ENCODE data around the gene ZNF546. TPM values are rescaled to one million over a fixed set of nuclear protein-coding genes. Genes with fewer than 3 reads are reported as not detected.
A peak's percentile ranks its signal among the peaks of the same experiment; 100 is the strongest.

The ZNF546 gene
- polyA plus RNA-seq, 1 experiment, result 2.4 TPM

- no peak for DNase-seq (ENCODE audit: low read depth, low spot score)
- H3K27me3 ChIP-seq (ENCODE audit: control insufficient read depth, insufficient read depth, low read length), result no peaks in the 10 kb centered on the region
- H3K4me3 ChIP-seq (ENCODE audit: low read depth, low read length), result no peak overlapping the region
- POLR2A ChIA-PET, result no interaction called here
- CTCF ChIA-PET, result no interaction called here
- H3K9me3 ChIP-seq (ENCODE audit: control insufficient read depth, insufficient read depth, low read length), result no peaks in the 10 kb centered on the region; the same call in 1 of the 2 replicates
- H3K27ac ChIP-seq (ENCODE audit: low read depth, low read length), result no peak overlapping the region
- TF ChIP-seq, protein P1, sequence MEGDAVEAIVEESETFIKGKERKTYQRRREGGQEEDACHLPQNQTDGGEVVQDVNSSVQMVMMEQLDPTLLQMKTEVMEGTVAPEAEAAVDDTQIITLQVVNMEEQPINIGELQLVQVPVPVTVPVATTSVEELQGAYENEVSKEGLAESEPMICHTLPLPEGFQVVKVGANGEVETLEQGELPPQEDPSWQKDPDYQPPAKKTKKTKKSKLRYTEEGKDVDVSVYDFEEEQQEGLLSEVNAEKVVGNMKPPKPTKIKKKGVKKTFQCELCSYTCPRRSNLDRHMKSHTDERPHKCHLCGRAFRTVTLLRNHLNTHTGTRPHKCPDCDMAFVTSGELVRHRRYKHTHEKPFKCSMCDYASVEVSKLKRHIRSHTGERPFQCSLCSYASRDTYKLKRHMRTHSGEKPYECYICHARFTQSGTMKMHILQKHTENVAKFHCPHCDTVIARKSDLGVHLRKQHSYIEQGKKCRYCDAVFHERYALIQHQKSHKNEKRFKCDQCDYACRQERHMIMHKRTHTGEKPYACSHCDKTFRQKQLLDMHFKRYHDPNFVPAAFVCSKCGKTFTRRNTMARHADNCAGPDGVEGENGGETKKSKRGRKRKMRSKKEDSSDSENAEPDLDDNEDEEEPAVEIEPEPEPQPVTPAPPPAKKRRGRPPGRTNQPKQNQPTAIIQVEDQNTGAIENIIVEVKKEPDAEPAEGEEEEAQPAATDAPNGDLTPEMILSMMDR (IDR thresholded peaks at IDR 0.05; ENCODE audit: low read depth, low read length), result no peak
Measured at GRCh38 chr19:39994361-39994760, 2.5 kb upstream of the ZNF546 start.

GRCh38 chr19:39995794-39996193 lies 1.1 kb upstream of the ZNF546 start:
- TF ChIP-seq, protein P1 (IDR thresholded peaks at IDR 0.05; ENCODE audit: low read depth, low read length), result no peak
- Histone ChIP-seq H3K27me3 (ENCODE audit: control insufficient read depth, insufficient read depth, low read length) (no peaks in the 10 kb centered on the region), H3K4me3 (ENCODE audit: low read depth, low read length) (peak overlapping the region; percentile 91), H3K27ac (ENCODE audit: low read depth, low read length) (no peak overlapping the region), H3K9me3 (ENCODE audit: control insufficient read depth, insufficient read depth, low read length) (no peaks in the 10 kb centered on the region; the same call in 1 of the 2 replicates)
- POLR2A ChIA-PET, result interaction anchor here (0.6 kb wide), 1 partner anchor 462 kb away, joined by 3 read pairs; no protein-coding TSS in a partner anchor
- CTCF ChIA-PET, result interaction anchor here (1.6 to 2.0 kb wide), 2 partner anchors 25 to 152 kb away, joined by 4 to 9 read pairs; partner anchors contain the start of gene PSMC4
- no peak for DNase-seq (ENCODE audit: low read depth, low spot score)

DNA sequence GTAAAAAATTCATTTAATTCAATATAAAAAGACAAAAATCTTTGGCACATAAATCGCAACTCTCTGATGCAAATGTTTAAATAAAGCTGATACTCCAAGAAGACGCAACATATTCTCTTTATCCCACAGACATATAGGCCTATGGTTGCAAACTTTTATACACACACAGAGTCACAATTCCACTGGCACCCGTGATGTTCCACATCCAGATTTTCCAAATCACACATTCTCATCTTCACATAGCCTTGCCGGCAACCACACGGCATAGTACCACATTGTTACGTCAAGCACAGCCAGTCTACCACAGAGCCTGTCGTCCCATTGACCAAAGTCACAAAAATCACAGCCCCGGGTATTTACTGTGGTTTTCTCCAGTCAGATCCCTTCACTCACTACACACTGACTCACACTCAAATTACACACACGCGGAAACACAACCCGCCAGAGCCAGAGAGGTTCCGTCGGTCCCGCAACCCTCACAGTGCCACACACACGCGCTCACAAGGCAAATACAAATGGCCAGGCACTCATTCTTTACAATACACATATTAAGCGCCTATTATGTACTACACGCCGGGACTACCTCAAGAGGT lies 546 bp upstream of the ZNF546 start:
- Histone ChIP-seq H3K27ac (ENCODE audit: low read depth, low read length) (peak overlapping the region; percentile 93), H3K4me3 (ENCODE audit: low read depth, low read length) (peak overlapping the region; percentile 91), H3K27me3 (ENCODE audit: control insufficient read depth, insufficient read depth, low read length) (no peaks in the 10 kb centered on the region), H3K9me3 (ENCODE audit: control insufficient read depth, insufficient read depth, low read length) (no peaks in the 10 kb centered on the region; the same call in 1 of the 2 replicates)
- POLR2A ChIA-PET, result interaction anchor here (1.0 kb wide), 1 partner anchor 26 kb away, joined by 8 read pairs; the partner anchor contains the start of gene PSMC4
- TF ChIP-seq, protein P1 (IDR thresholded peaks at IDR 0.05; ENCODE audit: low read depth, low read length), result no peak
- peak; percentile 3 for DNase-seq (ENCODE audit: low read depth, low spot score)
- CTCF ChIA-PET, result interaction anchor here (1.6 to 2.0 kb wide), 2 partner anchors 26 to 153 kb away, joined by 4 to 9 read pairs; partner anchors contain the start of gene PSMC4

DNA sequence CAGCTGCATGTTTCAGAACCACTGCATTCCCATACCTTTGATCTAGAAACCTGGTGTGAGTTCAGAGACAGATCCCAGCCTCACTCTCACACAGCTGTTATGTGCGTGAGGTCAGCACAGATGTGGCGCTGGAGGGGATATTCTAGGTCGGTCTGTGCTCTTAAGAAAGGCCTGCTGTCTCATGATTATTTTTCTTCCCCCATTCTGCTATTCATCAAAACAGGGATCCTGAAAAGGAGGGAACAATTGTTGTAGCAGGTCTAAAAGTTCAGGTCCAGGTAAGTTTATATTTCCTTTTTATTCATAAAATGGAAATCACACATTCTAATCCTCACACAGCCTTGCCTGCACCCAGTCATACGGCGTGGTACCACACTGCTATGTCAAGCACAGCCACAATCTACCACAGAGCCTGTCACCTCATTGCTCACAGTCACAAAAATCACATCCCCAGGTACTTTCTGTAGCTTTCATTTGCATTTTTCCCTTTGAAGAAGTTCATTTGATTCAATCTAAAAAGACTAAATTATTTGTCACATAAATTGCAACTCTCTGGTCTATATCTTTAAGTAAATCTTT lies 867 bp downstream of the ZNF546 start:
- CTCF ChIA-PET, result interaction anchor here (2.0 kb wide), 1 partner anchor 27 kb away, joined by 9 read pairs; the partner anchor contains the start of gene PSMC4
- Histone ChIP-seq H3K9me3 (ENCODE audit: control insufficient read depth, insufficient read depth, low read length) (no peaks in the 10 kb centered on the region; the same call in 1 of the 2 replicates), H3K4me3 (ENCODE audit: low read depth, low read length) (peak overlapping the region; percentile 91), H3K27me3 (ENCODE audit: control insufficient read depth, insufficient read depth, low read length) (no peaks in the 10 kb centered on the region), H3K27ac (ENCODE audit: low read depth, low read length) (peak overlapping the region; percentile 93)
- POLR2A ChIA-PET, result interaction anchor here (0.6 kb wide), 1 partner anchor 367 kb away, joined by 3 read pairs; no protein-coding TSS in a partner anchor
- no peak for DNase-seq (ENCODE audit: low read depth, low spot score)
- TF ChIP-seq, protein P1 (IDR thresholded peaks at IDR 0.05; ENCODE audit: low read depth, low read length), result no peak

DNA sequence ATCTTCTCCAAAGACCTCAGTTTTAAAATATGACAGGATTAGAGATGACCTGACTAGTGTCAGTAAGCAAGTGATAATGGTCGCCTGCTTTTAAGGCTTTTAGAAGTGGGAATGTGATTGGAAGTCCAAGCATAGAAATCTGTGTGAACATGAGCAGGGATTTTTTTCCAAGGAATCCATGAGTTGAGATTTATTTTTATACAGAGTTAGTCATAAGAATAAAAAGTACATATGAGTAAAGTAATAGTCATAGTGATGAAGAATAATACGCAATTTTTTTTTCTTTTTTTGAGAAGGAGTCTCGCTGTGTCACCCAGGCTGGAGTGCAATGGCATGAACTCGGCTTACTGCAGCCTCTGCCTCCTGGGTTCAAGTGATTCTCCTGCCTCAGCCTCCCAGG lies 1.6 kb downstream of the ZNF546 start:
- H3K9me3 ChIP-seq (ENCODE audit: control insufficient read depth, insufficient read depth, low read length), result no peaks in the 10 kb centered on the region; the same call in 1 of the 2 replicates
- H3K27me3 ChIP-seq (ENCODE audit: control insufficient read depth, insufficient read depth, low read length), result no peaks in the 10 kb centered on the region
- peak overlapping the region; percentile 21 for H3K27ac ChIP-seq (ENCODE audit: low read depth, low read length)
- no peak overlapping the region for H3K4me3 ChIP-seq (ENCODE audit: low read depth, low read length)
- DNase-seq (ENCODE audit: low read depth, low spot score), result no peak
- TF ChIP-seq, protein P1 (IDR thresholded peaks at IDR 0.05; ENCODE audit: low read depth, low read length), result no peak
- ChIA-PET CTCF (no interaction called here), POLR2A (no interaction called here)

Data from AG04450 (cell line).